Erythroblast (primary cell): ENCODE data around the gene GNG10.

ENCODE experiments used
- GATA1 ChIP-seq: IDR thresholded peaks from 2 replicates; pipeline ENCODE4 v1.6.1; 2011; ENCODE audit warnings: low read depth, mild to moderate bottlenecking, control low read depth, low read length, moderate library complexity
- POLR2A ChIP-seq: IDR thresholded peaks from 2 replicates; pipeline ENCODE4 v1.6.1; 2011; ENCODE audit warnings: mild to moderate bottlenecking, low read length

- TF ChIP-seq POLR2A (no peak), GATA1 (no peak)
Measured at GRCh38 chr9:111691672-111692329, 30.4 kb downstream of the GNG10 start.
